EH (cell line): ENCODE data around the gene PRKG1.
"Not testable (repeated sequence)": the region's sequence is repeated elsewhere in the genome, so short reads cannot be mapped to it uniquely, and the experiment has no call there.

Experiments used
- DNase-seq: peaks from one replicate; pipeline ENCODE4 v3.0.0-alpha.2; 2015; ENCODE audit warnings: low read depth

Gene PRKG1

DNA sequence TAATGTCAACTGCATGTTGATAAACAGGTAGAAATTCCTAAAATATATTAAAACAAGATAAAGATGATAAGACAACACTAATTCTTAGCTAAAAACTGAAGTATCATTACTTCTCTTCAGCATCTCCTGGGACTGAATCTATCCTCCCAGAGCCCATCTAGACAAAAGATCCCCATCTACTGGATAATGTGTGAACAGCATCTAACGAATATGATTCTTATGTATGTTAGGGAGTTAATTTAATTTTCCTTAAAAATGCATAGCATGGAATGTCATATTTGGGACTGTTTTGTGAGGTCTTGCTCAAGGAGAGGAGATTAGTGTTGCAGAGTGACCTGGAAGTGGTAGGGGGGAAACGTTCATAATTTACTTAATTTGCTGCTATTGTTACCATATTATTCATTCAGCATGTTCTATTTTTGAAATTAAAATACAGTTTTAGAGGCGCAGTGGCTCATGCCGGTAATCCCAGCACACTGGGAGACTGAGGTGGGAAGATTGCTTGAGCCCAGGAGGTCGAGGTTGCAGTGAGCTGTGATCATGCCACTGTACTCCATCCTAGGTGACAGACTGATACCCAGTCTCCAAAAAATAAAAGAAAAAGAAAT is 930.2 kb downstream of the PRKG1 start:
- DNase-seq: peak; percentile 50

DNA sequence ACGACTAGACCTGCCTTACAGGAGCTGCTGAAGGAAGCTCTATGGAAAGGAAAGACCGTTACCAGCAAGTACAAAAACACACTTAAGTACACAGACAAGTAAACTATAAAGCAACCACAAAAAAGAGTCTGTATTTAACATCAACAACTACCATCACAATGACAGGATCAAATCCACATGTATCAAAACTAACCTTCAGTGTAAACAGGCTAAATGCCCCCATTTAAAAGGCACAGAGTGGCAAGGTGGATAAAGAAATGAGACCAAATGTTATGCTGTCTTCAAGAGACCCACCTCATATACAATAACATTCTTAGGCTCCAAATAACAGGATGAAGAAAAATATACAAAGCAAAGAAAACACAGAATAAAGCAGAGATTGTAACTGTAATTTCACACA is 932.8 kb downstream of the PRKG1 start:
- no peak for DNase-seq

GRCh38 chr10:52011118-52011517 is 936.8 kb downstream of the PRKG1 start:
- DNase-seq: no peak

DNA sequence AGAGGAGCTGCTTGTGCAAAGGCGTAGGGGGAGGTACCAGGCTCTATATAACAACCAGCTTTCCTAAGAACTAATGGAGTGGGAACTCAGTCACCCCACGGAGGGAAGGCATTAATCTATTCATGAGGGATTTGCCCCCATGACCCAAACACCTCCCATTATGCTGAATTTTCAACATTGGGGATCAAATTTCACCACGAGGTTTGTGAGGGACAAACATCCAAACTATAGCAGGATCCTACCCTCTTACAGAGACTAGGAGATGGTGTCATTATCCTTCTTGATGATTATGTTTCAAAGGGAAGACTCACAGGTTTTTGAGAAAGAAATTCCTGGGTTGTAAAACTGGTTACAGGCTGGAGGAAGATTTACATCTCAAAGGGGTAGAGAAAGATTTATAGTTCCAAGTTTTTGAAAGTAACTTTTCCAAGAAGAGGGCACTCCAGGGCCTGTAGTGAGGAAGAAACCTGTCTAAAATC is 944.8 kb downstream of the PRKG1 start:
- no peak for DNase-seq

GRCh38 chr10:52019656-52020055 is 945.4 kb downstream of the PRKG1 start:
- DNase-seq: no peak

- no peak for DNase-seq
Observed at GRCh38 chr10:52020173-52020572, 945.9 kb downstream of the PRKG1 start.

DNA sequence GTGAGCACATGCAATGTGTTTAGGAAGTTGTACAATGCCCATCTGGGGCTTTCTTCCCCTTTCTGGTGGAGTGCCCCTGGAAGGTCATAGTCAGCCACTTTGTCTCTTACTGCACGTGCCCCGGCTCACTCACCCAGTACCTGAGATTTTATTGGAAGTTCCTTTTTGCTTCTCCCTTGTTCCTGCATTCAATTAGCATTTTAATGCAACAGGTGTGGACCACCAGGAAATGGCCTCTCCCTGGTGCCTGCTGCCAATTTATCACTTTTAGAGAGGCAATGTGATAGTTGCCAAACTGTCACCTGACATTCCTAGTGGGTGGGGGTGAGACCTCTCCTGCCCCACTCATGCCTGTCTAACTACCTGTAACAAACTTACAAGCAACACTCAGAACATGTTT is 946.4 kb downstream of the PRKG1 start:
- DNase-seq: no peak

- DNase-seq: no peak
Observed at GRCh38 chr10:52027055-52027705, 952.9 kb downstream of the PRKG1 start.

DNA sequence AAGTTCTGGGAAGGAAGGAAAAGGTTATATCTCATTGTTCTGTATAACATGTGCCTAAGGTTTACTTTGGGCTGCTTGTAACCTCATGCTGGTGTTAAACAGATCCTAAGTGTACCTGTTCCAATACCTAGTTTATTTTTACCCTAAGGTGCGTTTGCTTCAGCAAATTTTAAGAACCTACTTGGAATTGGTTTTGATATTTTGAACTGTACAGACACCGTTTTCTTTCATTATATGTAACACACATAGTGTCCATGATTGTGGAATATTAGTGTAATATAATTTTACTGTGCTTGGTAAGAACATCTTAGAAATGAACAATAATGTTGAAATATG is 954.2 kb downstream of the PRKG1 start:
- no peak for DNase-seq

DNA sequence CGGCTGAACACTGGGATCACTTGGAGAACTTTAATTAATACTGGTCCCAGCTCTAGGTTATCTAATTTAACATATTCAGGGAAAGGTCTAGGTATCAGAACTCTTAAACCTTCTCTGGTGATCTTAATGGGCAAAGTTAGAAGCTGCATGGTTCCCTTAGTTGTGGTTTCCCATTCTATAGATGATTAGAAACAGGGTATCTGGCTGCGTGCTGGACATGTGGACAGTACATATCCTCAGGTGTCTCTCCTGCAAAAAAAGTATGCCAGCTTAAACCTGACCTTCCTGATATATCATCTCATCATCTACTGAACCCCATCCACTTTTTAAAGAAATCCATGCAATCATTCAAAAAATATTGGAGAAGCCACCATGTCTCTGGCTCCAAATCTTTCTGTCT is 955.3 kb downstream of the PRKG1 start:
- DNase-seq: no peak

- DNase-seq: no peak
Observed at GRCh38 chr10:52030051-52030790, 955.9 kb downstream of the PRKG1 start.

GRCh38 chr10:52030975-52031374 is 956.7 kb downstream of the PRKG1 start:
- no peak for DNase-seq

DNA sequence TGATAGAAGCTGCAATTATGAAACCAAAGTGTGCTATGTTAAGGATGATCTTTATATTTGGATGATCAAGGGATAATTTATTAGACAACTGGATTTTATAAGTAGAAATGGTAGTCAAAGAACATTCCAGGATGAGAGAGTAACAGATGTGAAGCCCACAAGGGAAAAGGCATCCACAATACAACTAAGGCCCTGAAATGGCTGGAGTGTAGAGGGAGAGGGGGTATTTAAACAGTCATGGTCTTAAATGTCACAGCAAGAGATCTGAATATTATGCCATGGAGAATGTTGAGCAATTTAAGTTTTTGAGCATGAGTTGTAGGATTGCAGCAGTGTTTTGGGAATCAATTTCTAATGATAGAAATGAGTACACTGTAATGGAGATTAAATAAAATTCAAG is 957.5 kb downstream of the PRKG1 start:
- no peak for DNase-seq

DNA sequence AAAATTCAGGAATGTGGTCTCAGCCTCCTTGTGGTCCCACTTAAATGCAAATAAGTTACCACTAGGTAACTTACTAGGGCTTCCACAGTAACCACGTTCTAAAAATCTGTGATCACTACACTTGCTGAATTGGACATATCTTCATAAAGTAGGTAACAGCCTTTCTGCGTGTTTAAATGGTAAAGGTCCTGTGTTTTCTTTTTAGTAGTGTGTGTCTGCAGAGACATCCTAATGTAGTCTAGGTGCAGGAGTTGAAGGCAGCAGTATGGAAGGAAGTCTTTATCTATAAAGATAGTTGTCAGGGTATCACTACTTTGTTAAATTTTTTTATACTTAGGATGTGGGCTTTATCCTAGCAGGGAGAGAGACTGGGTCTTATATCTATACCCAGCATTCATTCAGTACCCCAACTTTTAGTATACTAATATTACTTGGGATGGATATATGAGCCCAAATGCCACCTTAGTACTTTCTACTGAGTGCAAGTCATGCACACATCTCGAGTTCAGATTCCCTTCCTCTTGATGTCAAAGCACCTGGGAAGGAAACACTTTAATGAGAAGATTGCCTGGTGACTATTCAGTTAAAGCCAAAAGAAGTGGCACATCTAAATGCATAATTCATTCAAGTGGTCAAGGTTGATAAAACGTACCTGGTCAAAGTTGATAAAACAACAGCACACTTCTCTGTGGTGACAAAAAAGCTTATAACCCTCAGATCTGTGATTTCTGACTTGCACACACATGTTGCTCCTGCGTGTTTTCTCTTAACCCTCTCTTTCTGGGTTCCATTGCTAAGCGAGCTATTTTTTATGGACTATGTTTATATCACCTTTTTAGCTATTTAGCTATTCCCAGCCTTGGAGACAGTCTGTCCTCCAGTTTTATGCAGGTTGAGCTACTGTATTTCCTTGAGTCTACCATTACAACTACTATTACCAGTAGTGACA is 958.7 kb downstream of the PRKG1 start:
- DNase-seq: no peak

- DNase-seq: not testable (repeated sequence)
Observed at GRCh38 chr10:52039002-52039793, 964.9 kb downstream of the PRKG1 start.

DNA sequence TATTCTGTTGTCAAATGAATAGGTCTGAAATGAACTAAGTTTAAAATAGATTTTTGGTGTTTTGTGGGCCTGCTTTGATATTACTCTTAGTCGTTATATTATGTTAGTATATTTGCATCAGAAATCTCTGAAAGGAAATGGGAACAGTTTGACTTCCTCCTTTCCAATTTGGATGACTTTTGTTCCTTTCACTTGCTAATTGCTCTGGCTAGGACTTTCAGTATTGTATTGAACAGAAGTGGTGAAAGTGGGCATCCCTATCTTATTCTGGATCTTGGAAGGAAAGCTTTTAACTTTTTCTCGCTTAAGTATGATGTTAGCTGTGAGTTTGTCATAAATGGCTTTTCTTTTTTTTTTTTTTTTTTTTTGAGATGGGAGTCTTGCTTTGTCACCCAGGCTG is 966.2 kb downstream of the PRKG1 start:
- no peak for DNase-seq

- no peak for DNase-seq
Observed at GRCh38 chr10:52043811-52044210, 969.5 kb downstream of the PRKG1 start.

DNA sequence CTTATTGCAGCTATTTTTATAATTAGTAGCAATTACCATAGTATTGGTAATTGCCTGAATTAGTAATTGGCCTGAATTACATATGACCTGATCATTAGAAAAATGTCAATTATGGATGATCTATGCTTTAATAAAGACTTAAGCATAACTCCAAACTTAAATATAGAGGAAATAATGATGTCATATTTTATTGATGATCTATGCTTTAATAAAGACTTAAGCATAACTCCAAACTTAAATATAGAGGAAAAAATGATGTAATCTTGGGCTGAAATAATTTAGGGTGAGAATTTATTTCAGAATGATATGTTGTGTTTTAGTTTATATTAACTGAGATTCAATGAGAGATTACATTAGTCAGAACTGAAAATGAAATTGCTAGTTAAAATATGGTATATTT is 973.8 kb downstream of the PRKG1 start:
- no peak for DNase-seq

GRCh38 chr10:52050429-52051047 is 976.3 kb downstream of the PRKG1 start:
- DNase-seq: no peak

GRCh38 chr10:52053497-52053896 is 979.2 kb downstream of the PRKG1 start:
- DNase-seq: no peak

DNA sequence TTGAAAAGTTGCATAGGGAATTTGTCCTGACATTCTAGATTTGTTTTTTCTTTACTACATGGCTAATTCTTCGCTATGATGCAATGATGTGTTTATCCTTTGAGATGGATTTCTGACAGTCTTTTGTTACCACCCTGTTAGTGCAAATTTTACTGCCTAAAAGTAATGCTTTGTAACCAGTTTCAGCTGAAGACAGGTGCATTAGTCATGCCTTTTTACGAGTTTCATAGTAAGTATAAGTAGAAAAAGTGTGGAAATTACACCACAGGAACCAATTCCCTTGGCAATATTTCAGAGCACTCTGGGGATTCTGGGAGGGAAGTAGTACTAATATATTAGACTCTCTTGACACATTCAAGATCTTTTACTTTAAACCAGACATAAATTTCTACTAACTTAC is 982.0 kb downstream of the PRKG1 start:
- no peak for DNase-seq
